ENCODE data around the gene ZKSCAN3. TPM values are rescaled to one million over a fixed set of nuclear protein-coding genes. Genes with fewer than 3 reads are reported as not detected.

ZKSCAN3 gene
- total RNA-seq, 4 donors from 2014 or later = 0.29 to 12.3 (median 5.1) TPM

DNA sequence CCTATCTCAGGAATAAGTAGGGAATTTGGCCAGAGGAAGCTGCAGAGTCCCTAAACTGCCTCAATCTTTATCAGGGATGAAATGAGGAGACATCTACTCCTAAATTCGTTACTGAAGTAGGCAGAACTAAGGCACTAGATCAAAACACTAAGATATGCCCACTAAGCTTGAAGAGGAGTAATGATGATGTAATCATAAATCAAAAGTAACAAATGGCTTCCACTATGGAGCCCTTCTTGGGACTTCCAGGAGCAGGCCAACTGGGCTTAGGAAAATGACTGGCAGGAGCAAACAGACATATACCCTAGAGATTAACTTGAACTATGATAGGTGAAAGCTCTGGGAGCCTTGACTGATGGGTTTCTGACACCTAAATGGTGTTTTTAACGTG is 34.4 kb downstream of the ZKSCAN3 start:
- H3K9me3 ChIP-seq = no peaks in the 10 kb centered on the region
- H3K4me1 ChIP-seq = no peaks in the 10 kb centered on the region
- DNase-seq = no peak
- H3K36me3 ChIP-seq = no peaks in the 10 kb centered on the region
- intact Hi-C loops (cut with DNase I; ENCODE audit: low total_unique reads) = no loop called here
- no peak for TF ChIP-seq POLR2A (IDR thresholded peaks at IDR 0.05)
- TF ChIP-seq, protein P1, sequence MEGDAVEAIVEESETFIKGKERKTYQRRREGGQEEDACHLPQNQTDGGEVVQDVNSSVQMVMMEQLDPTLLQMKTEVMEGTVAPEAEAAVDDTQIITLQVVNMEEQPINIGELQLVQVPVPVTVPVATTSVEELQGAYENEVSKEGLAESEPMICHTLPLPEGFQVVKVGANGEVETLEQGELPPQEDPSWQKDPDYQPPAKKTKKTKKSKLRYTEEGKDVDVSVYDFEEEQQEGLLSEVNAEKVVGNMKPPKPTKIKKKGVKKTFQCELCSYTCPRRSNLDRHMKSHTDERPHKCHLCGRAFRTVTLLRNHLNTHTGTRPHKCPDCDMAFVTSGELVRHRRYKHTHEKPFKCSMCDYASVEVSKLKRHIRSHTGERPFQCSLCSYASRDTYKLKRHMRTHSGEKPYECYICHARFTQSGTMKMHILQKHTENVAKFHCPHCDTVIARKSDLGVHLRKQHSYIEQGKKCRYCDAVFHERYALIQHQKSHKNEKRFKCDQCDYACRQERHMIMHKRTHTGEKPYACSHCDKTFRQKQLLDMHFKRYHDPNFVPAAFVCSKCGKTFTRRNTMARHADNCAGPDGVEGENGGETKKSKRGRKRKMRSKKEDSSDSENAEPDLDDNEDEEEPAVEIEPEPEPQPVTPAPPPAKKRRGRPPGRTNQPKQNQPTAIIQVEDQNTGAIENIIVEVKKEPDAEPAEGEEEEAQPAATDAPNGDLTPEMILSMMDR (IDR thresholded peaks at IDR 0.05) = no peak
- no peak overlapping the region for H3K4me3 ChIP-seq
- H3K27me3 ChIP-seq = no peaks in the 10 kb centered on the region
- H3K27ac ChIP-seq = no peak overlapping the region

DNA sequence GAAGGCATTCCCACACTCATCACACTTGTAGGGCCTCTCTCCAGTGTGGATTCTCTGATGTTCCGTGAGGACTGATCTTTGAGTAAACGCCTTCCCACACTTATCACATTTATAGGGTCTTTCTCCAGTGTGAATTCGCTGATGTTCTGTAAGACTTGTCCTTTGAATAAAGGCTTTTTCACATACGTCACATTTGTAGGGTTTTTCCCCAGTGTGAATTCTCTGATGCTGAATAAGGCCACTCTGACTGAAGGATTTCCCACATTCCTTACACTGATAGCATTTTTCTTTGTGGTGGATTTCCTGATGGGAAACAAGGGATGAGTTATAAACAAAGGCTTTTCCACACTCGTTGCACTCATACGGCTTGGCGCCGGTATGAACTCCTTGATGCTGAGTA is 40.9 kb downstream of the ZKSCAN3 start:
- Histone ChIP-seq H3K27ac (no peak overlapping the region), H3K9me3 (no peaks in the 10 kb centered on the region), H3K4me3 (no peak overlapping the region), H3K27me3 (no peaks in the 10 kb centered on the region), H3K36me3 (no peaks in the 10 kb centered on the region), H3K4me1 (no peaks in the 10 kb centered on the region)
- intact Hi-C loops (cut with DNase I; ENCODE audit: low total_unique reads) = no loop called here
- no peak for TF ChIP-seq POLR2A (IDR thresholded peaks at IDR 0.05)
- TF ChIP-seq, protein P1 (IDR thresholded peaks at IDR 0.05) = no peak
- no peak for DNase-seq

DNA sequence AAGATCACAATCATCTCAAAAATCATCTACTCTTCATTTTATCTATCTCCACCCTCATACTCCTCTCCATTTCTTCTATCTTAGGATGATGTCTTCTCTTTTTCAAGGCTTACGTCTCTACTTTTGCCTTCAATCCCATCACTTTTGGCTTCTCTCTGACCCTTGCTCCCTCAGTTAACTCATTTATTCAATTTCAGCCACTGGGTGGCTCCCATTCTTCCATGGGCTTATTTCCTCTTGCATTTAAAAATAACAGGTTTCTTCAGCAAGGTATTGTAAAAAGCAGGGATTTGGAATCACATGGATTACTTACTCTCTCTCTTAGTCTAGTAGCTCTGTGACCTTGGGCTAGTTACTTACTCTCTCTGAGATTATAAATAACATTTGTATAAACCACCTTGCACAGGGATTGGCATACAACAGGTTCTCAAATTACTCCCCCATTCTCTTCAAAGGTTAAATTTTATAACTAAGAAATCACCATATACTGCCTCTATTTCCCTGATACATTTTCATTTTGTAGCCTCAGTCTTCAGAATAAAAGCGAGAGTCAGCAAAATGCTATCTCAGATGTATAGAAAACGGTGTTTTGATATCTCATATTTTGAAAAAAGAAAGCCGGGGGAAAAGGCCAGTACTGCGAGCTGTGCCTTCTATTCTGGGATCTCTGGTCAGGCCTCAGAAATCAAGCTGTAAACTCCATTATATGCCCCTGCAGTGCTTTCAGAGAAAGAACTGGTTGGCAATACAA is 44.3 kb downstream of the ZKSCAN3 start:
- TF ChIP-seq POLR2A (IDR thresholded peaks at IDR 0.05) = no peak
- TF ChIP-seq, protein P1 (IDR thresholded peaks at IDR 0.05) = no peak
- H3K36me3 ChIP-seq = no peaks in the 10 kb centered on the region

DNA sequence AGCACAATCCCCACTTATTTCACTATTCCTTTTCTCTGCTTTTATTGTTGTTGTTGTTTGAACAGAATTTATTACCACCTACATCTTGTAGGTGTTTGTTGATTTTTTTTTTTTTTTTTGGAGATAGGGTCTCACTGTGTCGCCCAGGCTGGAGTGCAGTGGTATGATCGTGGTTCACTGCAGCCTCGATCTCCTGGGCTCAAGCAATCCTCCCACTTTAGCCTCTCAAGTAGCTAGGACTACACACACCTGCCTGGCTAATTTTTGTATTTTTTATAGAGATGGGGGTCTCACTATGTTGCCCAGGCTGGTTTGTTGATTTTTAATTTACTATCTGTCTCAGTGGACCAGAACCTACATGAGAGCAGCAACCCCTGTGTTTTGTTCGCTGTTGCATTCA is 46.2 kb downstream of the ZKSCAN3 start:
- H3K27me3 ChIP-seq = no peaks in the 10 kb centered on the region
- H3K4me1 ChIP-seq = peaks cover 0 to 6% of the 10 kb centered on the region in 2 donors
- no peaks in the 10 kb centered on the region for H3K36me3 ChIP-seq
- intact Hi-C loops (cut with DNase I; ENCODE audit: low total_unique reads) = no loop called here
- H3K27ac ChIP-seq = no peak overlapping the region
- TF ChIP-seq, protein P1 (IDR thresholded peaks at IDR 0.05) = no peak
- no peak for TF ChIP-seq POLR2A (IDR thresholded peaks at IDR 0.05)
- H3K9me3 ChIP-seq = no peaks in the 10 kb centered on the region
- H3K4me3 ChIP-seq = no peak overlapping the region
- DNase-seq = no peak

More for the DNA sequence above, 44.3 kb downstream of the ZKSCAN3 start:
- DNase-seq = no peak
- Histone ChIP-seq H3K27ac (no peak overlapping the region), H3K4me1 (peaks cover 0 to 6% of the 10 kb centered on the region in 2 donors), H3K9me3 (no peaks in the 10 kb centered on the region), H3K27me3 (no peaks in the 10 kb centered on the region), H3K4me3 (no peak overlapping the region)
- intact Hi-C loops (cut with DNase I; ENCODE audit: low total_unique reads) = no loop called here

DNA sequence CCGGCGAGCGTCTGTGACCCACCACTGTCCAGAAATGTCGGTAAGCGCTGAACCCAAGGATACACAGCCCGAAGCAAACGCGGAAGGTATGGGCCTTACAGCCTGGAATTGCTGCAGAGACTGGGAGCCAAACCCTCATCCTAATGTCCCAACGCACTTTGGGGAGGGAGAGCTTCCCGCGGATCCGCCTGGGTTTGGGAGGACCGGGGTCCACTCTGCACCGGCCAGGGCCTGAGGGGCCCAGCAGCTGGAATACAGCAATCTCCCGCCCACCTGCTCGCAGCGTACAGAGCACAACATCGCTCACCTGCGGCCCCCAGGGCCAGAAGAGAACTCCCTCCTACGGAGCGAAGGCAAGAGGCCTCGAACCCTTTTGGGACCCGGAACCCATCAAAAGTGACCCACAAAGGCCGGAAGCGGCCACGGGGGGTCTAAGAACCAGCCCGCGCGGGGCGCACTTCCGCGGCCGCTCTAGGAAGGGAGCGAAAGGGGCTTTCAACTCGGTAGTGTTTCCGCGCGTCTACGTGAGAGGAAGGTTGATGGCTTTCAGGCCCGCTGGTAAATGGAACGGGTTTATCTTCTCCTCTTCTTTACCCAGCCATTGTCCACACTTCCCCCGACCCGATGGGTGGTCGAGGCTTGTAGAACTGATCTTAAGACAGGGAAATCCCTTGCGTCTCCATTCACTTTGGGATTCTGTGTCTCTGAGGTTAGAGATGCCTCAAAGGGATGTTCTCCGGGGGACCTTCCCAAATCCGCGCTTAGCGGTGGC is 49.8 kb downstream of the ZKSCAN3 start, which contains the start of gene ZSCAN12:
Gene ZSCAN12 (minus strand): TSS at position 398 of the 772 bp plus-strand sequence. CDS start 1,342 bp downstream, outside the sequence.
- Histone ChIP-seq H3K4me3 (peak within 1 kb of the TSS; percentile 72 to 89), H3K36me3 (no peaks in the 10 kb centered on the region), H3K27ac (peak within 1 kb of the TSS; percentile 66 to 68), H3K27me3 (no peaks in the 10 kb centered on the region), H3K4me1 (peaks cover 0 to 6% of the 10 kb centered on the region in 2 donors), H3K9me3 (no peaks in the 10 kb centered on the region)
- DNase-seq = peak; percentile 76 to 84
- intact Hi-C loops (cut with DNase I; ENCODE audit: low total_unique reads) = no loop called here
- TF ChIP-seq, protein P1 (IDR thresholded peaks at IDR 0.05) = peak; percentile 44 to 63 (median 56)
- TF ChIP-seq POLR2A (IDR thresholded peaks at IDR 0.05) = no peak
